CD8-positive, alpha-beta memory T cell (primary cell): Measurements from ENCODE around the gene KLHL22. TPM values are rescaled to one million over a fixed set of nuclear protein-coding genes. Genes with fewer than 3 reads are reported as not detected.

Experiments used
- CTCF ChIA-PET: fragments of 350-600 bp; sonication (Branson Sonifier 250); formaldehyde crosslinking; loops from one replicate; lab custom pipeline; 2021; ENCODE audit warnings: antibody characterized with exemption; lab: Charles Lee
- POLR2A ChIA-PET: fragments of 350-600 bp; sonication (Branson Sonifier 250); formaldehyde crosslinking; loops from one replicate; lab custom pipeline; 2021; ENCODE audit warnings: antibody characterized with exemption; lab: Charles Lee
- DNase-seq, 5 donors: peaks; one replicate each; pipeline versions ENCODE4 v3.0.0 to v3.0.0-alpha.2; 2020 to 2022; ENCODE audit warnings: mixed read lengths in 1 of 5
- H3K27ac ChIP-seq: one replicate; pipeline ENCODE4 v1.7.0; 2013; ENCODE audit warnings: low read depth, mild to moderate bottlenecking, low read length, moderate library complexity
- H3K27me3 ChIP-seq: 2 replicates; pipeline ENCODE4 v1.7.0; 2013; ENCODE audit warnings: low read length, mild to moderate bottlenecking; ENCODE audit not compliant: insufficient read depth, poor library complexity, severe bottlenecking
- H3K36me3 ChIP-seq: 2 replicates; pipeline ENCODE4 v1.7.0; 2013; ENCODE audit warnings: mild to moderate bottlenecking, low read length, moderate library complexity; ENCODE audit not compliant: insufficient read depth
- H3K4me1 ChIP-seq: 2 replicates; pipeline ENCODE4 v1.7.0; 2013; ENCODE audit warnings: mild to moderate bottlenecking, low read length, moderate library complexity; ENCODE audit not compliant: insufficient read depth
- H3K4me3 ChIP-seq: 2 replicates; pipeline ENCODE4 v1.7.0; 2013; ENCODE audit warnings: mild to moderate bottlenecking, low read length
- H3K9me3 ChIP-seq: 2 replicates; pipeline ENCODE4 v1.7.0; 2013; ENCODE audit warnings: mild to moderate bottlenecking, low read length
- H3K27ac Mint-ChIP-seq, 8 donors: one replicate each; pipeline ENCODE4 v1.8.0; 2020 to 2021; ENCODE audit warnings: mixed read lengths in 8 of 8, mild to moderate bottlenecking in 6 of 8, inconsistent platforms in 3 of 8, moderate library complexity in 3 of 8
- H3K27me3 Mint-ChIP-seq, 2 donors: one replicate each; pipeline ENCODE4 v1.8.0; 2020 to 2021; ENCODE audit warnings: mixed read lengths in 2 of 2, mild to moderate bottlenecking in 1 of 2, moderate library complexity in 1 of 2
- H3K36me3 Mint-ChIP-seq, 3 donors: one replicate each; pipeline ENCODE4 v1.8.0; 2020 to 2021; ENCODE audit warnings: mixed read lengths in 3 of 3, inconsistent platforms in 1 of 3, mild to moderate bottlenecking in 1 of 3
- H3K4me1 Mint-ChIP-seq, 3 donors: one replicate each; pipeline ENCODE4 v1.8.0; 2020 to 2021; ENCODE audit warnings: mixed read lengths in 3 of 3, inconsistent platforms in 1 of 3, mild to moderate bottlenecking in 1 of 3
- H3K4me3 Mint-ChIP-seq, 7 donors: one replicate each; pipeline ENCODE4 v1.8.0; 2020 to 2021; ENCODE audit warnings: mixed read lengths in 7 of 7, mild to moderate bottlenecking in 6 of 7, moderate library complexity in 4 of 7, inconsistent platforms in 2 of 7
- H3K9me3 Mint-ChIP-seq, 5 donors: one replicate each; pipeline ENCODE4 v1.8.0; 2020 to 2022; ENCODE audit warnings: mixed read lengths in 5 of 5, mild to moderate bottlenecking in 3 of 5, moderate library complexity in 2 of 5, inconsistent platforms in 1 of 5
- polyA plus RNA-seq: library from polyadenylated mRNA; unstranded; fragments of 300-500 nt; fragmentation: Illumina TruSeq; gene quantifications from one replicate; pipeline ENCODE4 v1.2.3, GENCODE V29; 2021
- total RNA-seq, 2 experiments: library from RNA; stranded (reverse); gene quantifications; one replicate each; pipeline ENCODE4 v1.2.3, GENCODE V29; 2021

The KLHL22 gene
- total and polyA plus RNA-seq, 3 experiments from 2014 or later, result 17.2 to 25.4 (median 17.6) TPM

GRCh38 chr22:20428496-20429253, 66.9 kb downstream of the KLHL22 start:
- peak in 1 of 5 donors; percentile 49 for DNase-seq
- Mint-ChIP-seq H3K9me3 (no peaks in the 10 kb centered on the region), H3K36me3 (no peaks in the 10 kb centered on the region), H3K4me3 (peak overlapping the region; percentile 77 to 93 (median 86)), H3K27me3 (peaks cover 4 to 19% of the 10 kb centered on the region in 2 donors), H3K4me1 (peaks cover 13 to 49% (median 14%) of the 10 kb centered on the region in 3 donors), H3K27ac (peak overlapping the region in 7 of 8 donors; percentile 32 to 86 (median 80))
- Histone ChIP-seq H3K36me3 (no peaks in the 10 kb centered on the region), H3K4me3 (peak overlapping the region; percentile 82), H3K9me3 (no peaks in the 10 kb centered on the region), H3K27ac (no peak overlapping the region), H3K4me1 (peaks cover 28% of the 10 kb centered on the region), H3K27me3 (peaks cover 13% of the 10 kb centered on the region)
- ChIA-PET POLR2A (interaction anchor here (0.6 to 2.4 kb wide), 2 partner anchors 28 to 35 kb away, joined by 3 to 16 read pairs; no protein-coding TSS in a partner anchor), CTCF (interaction anchor here (1.2 to 5.3 kb wide), 3 partner anchors 10 to 35 kb away, joined by 5 to 38 read pairs (median 6); no protein-coding TSS in a partner anchor)

- Mint-ChIP-seq H3K27me3 (peaks cover 4 to 18% of the 10 kb centered on the region in 2 donors), H3K4me1 (peaks cover 13 to 49% (median 14%) of the 10 kb centered on the region in 3 donors), H3K9me3 (no peaks in the 10 kb centered on the region), H3K4me3 (peak overlapping the region in 3 of 7 donors; percentile 39 to 93 (median 76)), H3K27ac (no peak overlapping the region), H3K36me3 (peaks cover 0 to 2% (median 0%) of the 10 kb centered on the region in 3 donors)
- DNase-seq, result peak in 1 of 5 donors; percentile 40
- ChIA-PET CTCF (interaction anchor here (5.3 kb wide), 1 partner anchor 9 kb away, joined by 38 read pairs; no protein-coding TSS in a partner anchor), POLR2A (interaction anchor here (2.4 kb wide), 1 partner anchor 36 kb away, joined by 16 read pairs; no protein-coding TSS in a partner anchor)
- H3K4me1 ChIP-seq, result peaks cover 28% of the 10 kb centered on the region
- H3K9me3 ChIP-seq, result no peaks in the 10 kb centered on the region
- no peak overlapping the region for H3K27ac ChIP-seq
- H3K36me3 ChIP-seq, result no peaks in the 10 kb centered on the region
- H3K27me3 ChIP-seq, result peaks cover 13% of the 10 kb centered on the region
- H3K4me3 ChIP-seq, result no peak overlapping the region
Observed at GRCh38 chr22:20427945-20428417, 67.6 kb downstream of the KLHL22 start.

GRCh38 chr22:20427104-20427944, 68.3 kb downstream of the KLHL22 start:
- Histone ChIP-seq H3K9me3 (no peaks in the 10 kb centered on the region), H3K4me1 (peaks cover 28% of the 10 kb centered on the region), H3K36me3 (no peaks in the 10 kb centered on the region), H3K27me3 (peaks cover 13% of the 10 kb centered on the region), H3K27ac (no peak overlapping the region), H3K4me3 (no peak overlapping the region)
- ChIA-PET CTCF (interaction anchor here (0.9 to 5.3 kb wide), 2 partner anchors 9 to 16 kb away, joined by 3 to 38 read pairs; no protein-coding TSS in a partner anchor), POLR2A (no interaction called here)
- Mint-ChIP-seq H3K27ac (peak overlapping the region in 1 of 8 donors; percentile 48), H3K4me3 (peak overlapping the region; percentile 39 to 82 (median 62)), H3K27me3 (peaks cover 3 to 13% of the 10 kb centered on the region in 2 donors), H3K9me3 (no peaks in the 10 kb centered on the region), H3K36me3 (peaks cover 0 to 2% (median 0%) of the 10 kb centered on the region in 3 donors), H3K4me1 (peaks cover 13 to 47% (median 14%) of the 10 kb centered on the region in 3 donors)
- no peak for DNase-seq

- Histone ChIP-seq H3K36me3 (no peaks in the 10 kb centered on the region), H3K27me3 (peaks cover 13% of the 10 kb centered on the region), H3K9me3 (no peaks in the 10 kb centered on the region), H3K4me1 (peaks cover 24% of the 10 kb centered on the region), H3K27ac (no peak overlapping the region), H3K4me3 (no peak overlapping the region)
- ChIA-PET POLR2A (no interaction called here), CTCF (interaction anchor here (0.9 kb wide), 1 partner anchor 15 kb away, joined by 3 read pairs; no protein-coding TSS in a partner anchor)
- H3K36me3 Mint-ChIP-seq, result peaks cover 0 to 2% (median 0%) of the 10 kb centered on the region in 3 donors
- H3K4me3 Mint-ChIP-seq, result peak overlapping the region in 5 of 7 donors; percentile 12 to 79 (median 46)
- no peak for DNase-seq
- peaks cover 13 to 37% (median 14%) of the 10 kb centered on the region in 3 donors for H3K4me1 Mint-ChIP-seq
- H3K27ac Mint-ChIP-seq, result no peak overlapping the region
- H3K9me3 Mint-ChIP-seq, result no peaks in the 10 kb centered on the region
- H3K27me3 Mint-ChIP-seq, result peaks cover 3 to 8% of the 10 kb centered on the region in 2 donors
Observed at GRCh38 chr22:20426259-20426615, 69.4 kb downstream of the KLHL22 start.

- Mint-ChIP-seq H3K36me3 (peaks cover 0 to 2% (median 0%) of the 10 kb centered on the region in 3 donors), H3K27me3 (peaks cover 3 to 8% of the 10 kb centered on the region in 2 donors), H3K4me3 (peak overlapping the region in 1 of 7 donors; percentile 75), H3K27ac (no peak overlapping the region), H3K9me3 (no peaks in the 10 kb centered on the region), H3K4me1 (peaks cover 13 to 33% (median 14%) of the 10 kb centered on the region in 3 donors)
- no peaks in the 10 kb centered on the region for H3K36me3 ChIP-seq
- DNase-seq, result no peak
- ChIA-PET CTCF (no interaction called here), POLR2A (no interaction called here)
- peaks cover 18% of the 10 kb centered on the region for H3K4me1 ChIP-seq
- no peak overlapping the region for H3K27ac ChIP-seq
- peaks cover 13% of the 10 kb centered on the region for H3K27me3 ChIP-seq
- no peak overlapping the region for H3K4me3 ChIP-seq
- no peaks in the 10 kb centered on the region for H3K9me3 ChIP-seq
Observed at GRCh38 chr22:20425566-20426258, 69.9 kb downstream of the KLHL22 start.

GRCh38 chr22:20424932-20425565, 70.5 kb downstream of the KLHL22 start:
- Histone ChIP-seq H3K36me3 (no peaks in the 10 kb centered on the region), H3K27me3 (peaks cover 13% of the 10 kb centered on the region), H3K9me3 (no peaks in the 10 kb centered on the region), H3K4me1 (peaks cover 12% of the 10 kb centered on the region), H3K4me3 (no peak overlapping the region), H3K27ac (no peak overlapping the region)
- Mint-ChIP-seq H3K27ac (no peak overlapping the region), H3K27me3 (peaks cover 3 to 8% of the 10 kb centered on the region in 2 donors), H3K4me3 (peak overlapping the region in 6 of 7 donors; percentile 27 to 74 (median 38)), H3K36me3 (peaks cover 0 to 2% (median 0%) of the 10 kb centered on the region in 3 donors), H3K9me3 (no peaks in the 10 kb centered on the region), H3K4me1 (peaks cover 8 to 27% (median 12%) of the 10 kb centered on the region in 3 donors)
- CTCF ChIA-PET, result no interaction called here
- DNase-seq, result no peak
- POLR2A ChIA-PET, result no interaction called here

GRCh38 chr22:20424568-20424931, 71.0 kb downstream of the KLHL22 start:
- DNase-seq, result no peak
- H3K27ac Mint-ChIP-seq, result no peak overlapping the region
- H3K4me1 Mint-ChIP-seq, result peaks cover 6 to 25% (median 12%) of the 10 kb centered on the region in 3 donors
- Histone ChIP-seq H3K9me3 (no peaks in the 10 kb centered on the region), H3K36me3 (no peaks in the 10 kb centered on the region), H3K4me3 (no peak overlapping the region), H3K27me3 (peaks cover 13% of the 10 kb centered on the region), H3K4me1 (peaks cover 7% of the 10 kb centered on the region), H3K27ac (no peak overlapping the region)
- peak overlapping the region in 3 of 7 donors; percentile 27 to 70 (median 58) for H3K4me3 Mint-ChIP-seq
- ChIA-PET POLR2A (no interaction called here), CTCF (interaction anchor here (1.0 to 1.3 kb wide), 2 partner anchors 32 to 68 kb away, joined by 3 read pairs; no protein-coding TSS in a partner anchor)
- peaks cover 3 to 8% of the 10 kb centered on the region in 2 donors for H3K27me3 Mint-ChIP-seq
- H3K9me3 Mint-ChIP-seq, result no peaks in the 10 kb centered on the region
- peaks cover 0 to 2% (median 0%) of the 10 kb centered on the region in 3 donors for H3K36me3 Mint-ChIP-seq
